Measurements from ENCODE around the gene TUBB4B.

Gene TUBB4B

GRCh38 chr9:137228506-137228967 is 12.6 kb upstream of the TUBB4B start:
- H3K4me3 ChIP-seq (ENCODE audit: low read depth in 1 of 2, low read length in 2 of 2) = no peak overlapping the region
- DNase-seq (no peak), ATAC-seq (ENCODE audit: insufficient read depth, low read depth) (no peak)
- H3K27me3 ChIP-seq (ENCODE audit: insufficient read depth, low read length, poor library complexity) = no peaks in the 10 kb centered on the region
- no peaks in the 10 kb centered on the region for H4K20me1 ChIP-seq (ENCODE audit: insufficient read depth, low read length)
- H3K79me2 ChIP-seq (ENCODE audit: insufficient read depth, low read length) = no peaks in the 10 kb centered on the region
- H3K27ac ChIP-seq (ENCODE audit: low read length) = no peak overlapping the region
- H2AFZ ChIP-seq (ENCODE audit: low read depth, low read length) = no peak overlapping the region
- no peaks in the 10 kb centered on the region for H3K36me3 ChIP-seq (ENCODE audit: insufficient read depth, low read length)
- no peak for TF ChIP-seq CTCF (IDR thresholded peaks at IDR 0.05; ENCODE audit: borderline replicate concordance, extremely low read depth, low read length, poor library complexity, severe bottlenecking)
- TF ChIP-seq EZH2 (IDR thresholded peaks at IDR 0.05; ENCODE audit: borderline replicate concordance, low read depth, low read length, severe bottlenecking) = no peak
- H3K4me2 ChIP-seq (ENCODE audit: insufficient read depth, low read length) = no peak overlapping the region
- peaks cover 12% of the 10 kb centered on the region for H3K4me1 ChIP-seq (ENCODE audit: insufficient read depth, low read length)
- no peak overlapping the region for H3K9ac ChIP-seq (ENCODE audit: low read depth, low read length)
- no peaks in the 10 kb centered on the region for H3K9me3 ChIP-seq (ENCODE audit: insufficient read depth, low read length, severe bottlenecking)

DNA sequence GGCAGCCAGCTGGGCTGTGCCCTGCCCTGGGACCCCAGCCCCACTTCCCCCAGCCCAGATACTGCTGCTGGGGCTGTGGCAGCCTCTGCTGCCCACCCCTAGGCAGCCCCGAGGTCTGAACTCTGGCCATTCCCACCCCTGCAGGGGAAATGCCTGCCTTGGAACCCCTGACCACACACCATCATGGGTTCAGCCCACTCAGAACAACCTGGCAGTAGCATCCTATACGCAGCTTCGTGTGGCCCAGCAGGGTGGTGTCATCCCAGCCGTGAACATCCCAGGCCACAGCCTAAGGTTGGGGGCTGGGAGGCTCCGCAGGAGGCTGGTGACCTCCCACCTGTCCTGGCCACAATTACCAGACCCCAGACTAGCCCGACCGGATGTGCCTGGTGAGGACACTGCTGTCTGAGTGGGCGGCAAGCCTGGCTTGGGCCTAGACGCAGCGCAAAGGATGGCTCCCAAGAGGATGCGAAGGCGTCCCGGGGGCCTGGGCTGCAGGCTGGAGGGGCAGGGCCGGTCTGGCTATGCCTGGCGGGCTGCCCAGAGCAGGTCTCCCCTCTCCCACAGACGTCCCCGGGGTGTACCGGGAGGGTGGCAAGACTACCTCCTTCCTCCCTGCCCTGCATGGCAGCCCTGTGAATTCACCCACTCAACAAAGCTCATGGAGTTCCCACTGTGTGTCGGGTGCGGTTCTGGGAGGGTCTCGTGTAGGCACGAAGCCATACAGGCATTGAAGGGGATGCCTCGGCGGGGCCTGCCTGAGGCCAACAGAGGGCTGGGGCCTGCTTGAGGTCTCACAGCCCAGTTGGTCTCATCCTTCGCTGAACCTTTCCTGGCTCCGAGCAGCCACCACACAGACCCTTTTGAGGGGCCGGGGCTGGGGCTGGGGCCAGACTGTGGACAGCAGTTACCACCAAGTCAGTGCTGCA is 11.9 kb upstream of the TUBB4B start:
- ATAC-seq (ENCODE audit: insufficient read depth, low read depth) = no peak
- no peaks in the 10 kb centered on the region for H4K20me1 ChIP-seq (ENCODE audit: insufficient read depth, low read length)

GRCh38 chr9:137229903-137230704 is 11.0 kb upstream of the TUBB4B start:
- Histone ChIP-seq H3K27me3 (ENCODE audit: insufficient read depth, low read length, poor library complexity) (no peaks in the 10 kb centered on the region), H3K4me2 (ENCODE audit: insufficient read depth, low read length) (no peak overlapping the region), H3K27ac (ENCODE audit: low read length) (no peak overlapping the region), H4K20me1 (ENCODE audit: insufficient read depth, low read length) (no peaks in the 10 kb centered on the region), H3K36me3 (ENCODE audit: insufficient read depth, low read length) (no peaks in the 10 kb centered on the region), H2AFZ (ENCODE audit: low read depth, low read length) (no peak overlapping the region), H3K4me3 (ENCODE audit: low read depth in 1 of 2, low read length in 2 of 2) (no peak overlapping the region), H3K9ac (ENCODE audit: low read depth, low read length) (no peak overlapping the region), H3K79me2 (ENCODE audit: insufficient read depth, low read length) (no peaks in the 10 kb centered on the region), H3K4me1 (ENCODE audit: insufficient read depth, low read length) (peaks cover 2% of the 10 kb centered on the region; the same call in 1 of the 2 replicates), H3K9me3 (ENCODE audit: insufficient read depth, low read length, severe bottlenecking) (no peaks in the 10 kb centered on the region)
- DNase-seq = no peak
- ATAC-seq (ENCODE audit: insufficient read depth, low read depth) = no peak
- TF ChIP-seq EZH2 (IDR thresholded peaks at IDR 0.05; ENCODE audit: borderline replicate concordance, low read depth, low read length, severe bottlenecking) = no peak
- TF ChIP-seq CTCF (IDR thresholded peaks at IDR 0.05; ENCODE audit: borderline replicate concordance, extremely low read depth, low read length, poor library complexity, severe bottlenecking) = no peak

More for the DNA sequence above, 11.9 kb upstream of the TUBB4B start:
- TF ChIP-seq EZH2 (IDR thresholded peaks at IDR 0.05; ENCODE audit: borderline replicate concordance, low read depth, low read length, severe bottlenecking) = no peak
- TF ChIP-seq CTCF (IDR thresholded peaks at IDR 0.05; ENCODE audit: borderline replicate concordance, extremely low read depth, low read length, poor library complexity, severe bottlenecking) = no peak
- Histone ChIP-seq H3K9me3 (ENCODE audit: insufficient read depth, low read length, severe bottlenecking) (no peaks in the 10 kb centered on the region), H3K27me3 (ENCODE audit: insufficient read depth, low read length, poor library complexity) (no peaks in the 10 kb centered on the region), H3K36me3 (ENCODE audit: insufficient read depth, low read length) (no peaks in the 10 kb centered on the region), H3K4me1 (ENCODE audit: insufficient read depth, low read length) (peaks cover 8% of the 10 kb centered on the region), H3K4me3 (ENCODE audit: low read depth in 1 of 2, low read length in 2 of 2) (no peak overlapping the region), H3K4me2 (ENCODE audit: insufficient read depth, low read length) (no peak overlapping the region), H3K9ac (ENCODE audit: low read depth, low read length) (no peak overlapping the region), H2AFZ (ENCODE audit: low read depth, low read length) (no peak overlapping the region), H3K27ac (ENCODE audit: low read length) (no peak overlapping the region), H3K79me2 (ENCODE audit: insufficient read depth, low read length) (no peaks in the 10 kb centered on the region)
- no peak for DNase-seq

Measured in DND-41 (cell line).